Lung (tissue), 12 donors: ENCODE results near the gene TRAP1. TPM values are rescaled to one million over a fixed set of nuclear protein-coding genes. Genes with fewer than 3 reads are reported as not detected.

Experiments
- ATAC-seq: fragments of 200-7000 bp; cut with Tn5 transposase; one replicate; pipeline ENCODE4 v1.9.1; 2020; ENCODE audit warnings: moderate number of reproducible peaks; ENCODE audit not compliant: insufficient read depth, low FRiP score
- DNase-seq, 3 donors: peaks; one replicate each; pipeline ENCODE4 v3.0.0-alpha.2; 2013 to 2017
- H3K27ac ChIP-seq, 2 donors: one replicate each; pipeline ENCODE4 v1.5.1; 2013; ENCODE audit warnings: mild to moderate bottlenecking in 2 of 2, moderate library complexity in 2 of 2, control low read depth in 1 of 2, inconsistent platforms in 1 of 2, low read depth in 1 of 2, low read length in 1 of 2
- H3K27me3 ChIP-seq, 3 donors: one replicate each; pipeline ENCODE4 v1.5.1; 2013; ENCODE audit warnings: low read length in 2 of 3; ENCODE audit not compliant: control insufficient read depth in 3 of 3, insufficient read depth in 3 of 3
- H3K36me3 ChIP-seq, 4 donors: one replicate each; pipeline ENCODE4 v1.5.1; 2013; ENCODE audit warnings: low read length in 4 of 4, mild to moderate bottlenecking in 1 of 4, moderate library complexity in 1 of 4; ENCODE audit not compliant: control insufficient read depth in 4 of 4, insufficient read depth in 4 of 4
- H3K4me1 ChIP-seq, 5 donors: one replicate each; pipeline ENCODE4 v1.5.1; 2013; ENCODE audit warnings: low read length in 5 of 5, mild to moderate bottlenecking in 2 of 5, moderate library complexity in 1 of 5; ENCODE audit not compliant: control insufficient read depth in 5 of 5, insufficient read depth in 5 of 5
- H3K4me3 ChIP-seq: one replicate; pipeline ENCODE4 v1.5.1; 2013; ENCODE audit warnings: mild to moderate bottlenecking, control low read depth, moderate library complexity
- H3K9ac ChIP-seq, 2 donors: one replicate each; pipeline ENCODE4 v1.5.1; 2013; ENCODE audit warnings: low read length in 2 of 2, control low read depth in 1 of 2; ENCODE audit not compliant: insufficient read depth in 1 of 2
- H3K9me3 ChIP-seq, 4 donors: one replicate each; pipeline ENCODE4 v1.5.1; 2013; ENCODE audit warnings: low read length in 3 of 4, mild to moderate bottlenecking in 1 of 4, moderate library complexity in 1 of 4; ENCODE audit not compliant: control insufficient read depth in 4 of 4, insufficient read depth in 3 of 4
- CTCF ChIP-seq: IDR thresholded peaks from 2 replicates; pipeline ENCODE4 v1.5.1; 2012; ENCODE audit warnings: mild to moderate bottlenecking; ENCODE audit errors: control extremely low read depth, extremely low read depth
- WGBS, 2 donors: extraction: QIAGEN DNeasy Blood & Tissue Kit; methylation state at CpG; one replicate each; pipeline ENCODE4 v1.1.7; 2013; 5-methylcytosine and 5-hydroxymethylcytosine counted together
- polyA plus RNA-seq, 2 donors: library from polyadenylated mRNA; stranded (reverse); fragments of 200-250 nt; gene quantifications; one replicate each; pipeline ENCODE4 v1.2.1, GENCODE V29; 2013
- total RNA-seq, 2 donors: library from RNA; depleted of rRNA in 1 of 2; stranded (reverse); fragments of >200 nt in 1 of 2; gene quantifications; one replicate each; pipeline ENCODE4 v1.2.1, GENCODE V29; 2014 to 2021
- donor health status: control.
- donor health status: control.
- donor health status: Bipolar disorder and iron deficiency.
- donor health status: healthy.
- donor health status: DM: yes; HTN: yes; CAD: no.

TRAP1 gene
- total and polyA plus RNA-seq, 4 donors: 44.8 to 94.3 (median 58.8) TPM

DNA sequence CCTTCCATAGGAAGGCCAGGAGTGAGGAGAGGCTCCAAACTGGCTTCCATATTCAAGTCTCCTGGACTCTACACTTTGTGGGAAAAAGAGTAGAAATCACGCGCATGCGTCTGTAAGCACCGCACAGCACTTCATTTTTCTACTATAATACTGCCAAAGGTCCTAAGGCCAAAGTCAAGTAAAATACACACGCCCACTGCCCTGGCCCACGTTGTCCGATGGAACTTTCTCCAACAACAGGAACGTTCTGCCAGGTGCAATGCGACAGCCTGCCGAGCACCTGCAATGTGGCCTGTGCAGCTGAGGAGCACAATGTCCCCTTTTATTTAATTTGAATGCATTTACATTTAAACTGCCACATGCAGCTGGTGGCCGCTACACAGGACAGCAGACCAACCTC, 39.3 kb downstream of the TRAP1 start:
- Histone ChIP-seq H3K9me3 (no peaks in the 10 kb centered on the region), H3K36me3 (peaks cover 0 to 59% (median 33%) of the 10 kb centered on the region in 4 donors), H3K4me1 (peaks cover 0 to 2% (median 0%) of the 10 kb centered on the region in 5 donors), H3K9ac (no peak overlapping the region), H3K4me3 (no peak overlapping the region), H3K27me3 (no peaks in the 10 kb centered on the region), H3K27ac (no peak overlapping the region)
- no peak for DNase-seq
- no peak for TF ChIP-seq CTCF
- no peak for ATAC-seq
- WGBS, 2 donors: 95 to 96% methylated on average over 11 of the region's 11 CpGs

GRCh38 chr16:3675601-3676130, 41.7 kb downstream of the TRAP1 start:
- TF ChIP-seq CTCF: no peak
- Histone ChIP-seq H3K4me3 (no peak overlapping the region), H3K4me1 (no peaks in the 10 kb centered on the region), H3K9me3 (no peaks in the 10 kb centered on the region), H3K27me3 (no peaks in the 10 kb centered on the region), H3K36me3 (peaks cover 0 to 65% (median 26%) of the 10 kb centered on the region in 4 donors), H3K9ac (no peak overlapping the region), H3K27ac (no peak overlapping the region)
- 84 to 90% methylated on average over 24 of the region's 24 CpGs for WGBS, 2 donors
- DNase-seq (peak in 1 of 3 donors; percentile 15), ATAC-seq (no peak)

DNA sequence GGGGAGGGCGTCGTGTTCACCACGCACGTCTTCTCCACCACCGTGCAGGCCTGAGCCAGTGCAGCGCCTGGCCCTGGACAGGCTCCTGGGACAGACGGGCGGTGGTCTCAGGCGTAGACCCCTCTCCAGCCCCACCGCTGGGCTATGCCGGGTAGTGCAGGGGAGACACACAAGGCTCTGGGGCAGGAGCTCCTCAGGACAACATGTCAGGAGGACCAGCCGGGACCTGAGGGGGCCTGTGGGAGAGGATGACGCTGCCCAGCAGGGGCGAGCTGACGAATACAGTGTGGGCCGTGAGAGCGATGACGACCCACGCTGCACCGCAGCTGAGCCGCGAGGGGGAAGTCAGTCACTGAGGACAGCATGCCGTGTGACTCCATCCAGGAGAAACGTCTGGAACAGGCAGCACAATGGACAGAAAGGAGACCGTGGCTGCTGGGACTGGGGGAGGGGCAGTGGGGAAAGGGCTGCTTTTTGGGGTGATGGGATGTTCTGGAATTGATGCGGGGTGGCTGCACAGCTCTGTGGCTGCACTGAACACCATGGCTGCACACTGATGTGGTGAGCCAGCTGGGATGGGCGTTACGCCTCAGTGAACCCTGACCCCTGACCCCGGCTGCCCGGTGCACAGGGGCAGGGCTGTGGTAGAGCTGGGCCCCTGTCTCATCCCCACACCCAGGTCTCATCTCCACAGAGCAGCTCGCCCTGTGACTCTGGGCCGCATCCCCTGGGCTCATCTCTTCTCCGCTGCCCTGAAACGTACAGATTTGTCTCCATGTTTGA, 42.6 kb downstream of the TRAP1 start:
- ATAC-seq (no peak), DNase-seq (no peak)
- H3K36me3 ChIP-seq: peaks cover 0 to 60% (median 24%) of the 10 kb centered on the region in 4 donors
- 94 to 97% methylated on average over 30 to 34 of the region's 34 CpGs for WGBS, 2 donors
- H3K27me3 ChIP-seq: no peaks in the 10 kb centered on the region
- no peak overlapping the region for H3K4me3 ChIP-seq
- no peaks in the 10 kb centered on the region for H3K4me1 ChIP-seq
- no peaks in the 10 kb centered on the region for H3K9me3 ChIP-seq
- no peak overlapping the region for H3K9ac ChIP-seq
- no peak overlapping the region for H3K27ac ChIP-seq
- no peak for TF ChIP-seq CTCF
